Measurements from ENCODE around the gene PMFBP1.
"Not testable (repeated sequence)": the region's sequence is repeated elsewhere in the genome, so short reads cannot be mapped to it uniquely, and the experiment has no call there.

Gene PMFBP1

DNA sequence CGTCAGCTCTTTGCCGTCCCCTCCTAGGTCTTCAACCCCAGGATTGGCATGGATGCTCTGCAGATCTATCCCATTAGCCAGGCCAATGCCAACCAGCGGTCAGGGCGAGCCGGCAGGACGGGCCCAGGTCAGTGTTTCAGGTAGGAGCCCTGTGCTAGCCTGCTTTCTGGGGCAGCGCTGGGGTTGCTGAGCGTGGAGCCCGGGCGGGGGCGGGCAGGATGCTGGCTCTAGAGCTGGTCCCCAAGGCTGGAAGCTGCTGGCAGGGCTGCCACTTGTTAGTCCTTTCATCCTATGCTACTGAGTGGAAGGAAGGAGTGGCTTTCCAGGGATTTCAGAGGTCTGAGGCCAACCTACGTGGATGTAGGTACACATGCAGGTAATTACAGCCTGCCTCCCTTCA is 66.0 kb downstream of the PMFBP1 start:
- DNase-seq (ENCODE audit: low spot score) = no peak

DNA sequence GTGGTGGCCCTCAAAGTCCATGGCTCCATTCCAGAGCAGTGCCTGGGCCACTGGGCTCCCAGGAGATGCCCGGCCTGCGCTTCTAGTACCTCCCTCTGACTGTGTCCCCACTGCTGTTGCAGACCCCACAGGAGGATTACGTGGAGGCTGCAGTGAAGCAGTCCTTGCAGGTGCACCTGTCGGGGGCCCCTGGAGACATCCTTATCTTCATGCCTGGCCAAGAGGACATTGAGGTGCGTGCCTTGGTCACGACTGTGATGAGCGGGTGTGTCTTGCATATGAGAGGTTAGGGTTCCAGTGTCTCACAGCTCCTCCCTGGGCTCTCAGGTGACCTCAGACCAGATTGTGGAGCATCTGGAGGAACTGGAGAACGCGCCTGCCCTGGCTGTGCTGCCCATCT is 67.0 kb downstream of the PMFBP1 start:
- no peak for DNase-seq (ENCODE audit: low spot score)

DNA sequence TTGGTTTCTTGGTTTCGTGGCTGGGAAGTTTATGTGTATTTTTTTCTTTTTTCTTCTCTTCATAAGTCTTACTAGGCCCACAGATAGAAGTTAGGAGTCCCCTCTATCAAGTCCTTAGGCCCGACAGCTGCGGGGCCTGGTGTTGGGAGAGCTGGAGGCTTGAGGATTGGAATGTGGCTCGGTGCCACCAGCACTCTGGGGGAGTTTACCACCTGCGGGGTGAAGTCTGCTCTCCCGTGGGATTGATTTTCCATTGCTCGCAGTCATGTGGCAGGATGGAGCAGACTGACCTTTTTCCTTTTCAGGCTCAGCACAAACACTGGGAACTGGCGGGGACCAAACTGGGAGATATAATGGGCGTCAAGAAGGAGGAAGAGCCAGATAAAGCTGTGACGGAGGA is 70.8 kb downstream of the PMFBP1 start:
- no peak for DNase-seq (ENCODE audit: low spot score)

DNA sequence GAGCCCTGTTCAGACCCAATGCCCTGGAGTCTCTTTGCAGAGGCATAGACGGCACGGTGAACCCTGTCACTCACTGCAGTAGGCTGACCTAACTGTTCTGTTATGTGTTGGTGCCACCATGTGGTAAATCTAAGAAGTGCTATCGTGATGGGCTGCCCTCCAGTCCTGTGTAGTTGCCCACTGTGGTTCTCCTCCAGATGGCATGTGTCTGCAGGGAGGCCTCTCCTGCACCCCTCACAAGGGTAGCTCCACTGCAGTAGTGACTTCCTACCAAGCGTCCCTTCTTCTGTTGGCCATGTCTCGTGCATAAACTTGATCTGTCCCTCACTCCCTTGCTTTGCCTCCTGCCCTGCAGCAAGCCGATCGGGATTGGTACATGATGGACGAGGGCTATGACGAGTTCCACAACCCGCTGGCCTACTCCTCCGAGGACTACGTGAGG is 72.6 kb downstream of the PMFBP1 start:
- DNase-seq (ENCODE audit: low spot score) = peak; percentile 79

DNA sequence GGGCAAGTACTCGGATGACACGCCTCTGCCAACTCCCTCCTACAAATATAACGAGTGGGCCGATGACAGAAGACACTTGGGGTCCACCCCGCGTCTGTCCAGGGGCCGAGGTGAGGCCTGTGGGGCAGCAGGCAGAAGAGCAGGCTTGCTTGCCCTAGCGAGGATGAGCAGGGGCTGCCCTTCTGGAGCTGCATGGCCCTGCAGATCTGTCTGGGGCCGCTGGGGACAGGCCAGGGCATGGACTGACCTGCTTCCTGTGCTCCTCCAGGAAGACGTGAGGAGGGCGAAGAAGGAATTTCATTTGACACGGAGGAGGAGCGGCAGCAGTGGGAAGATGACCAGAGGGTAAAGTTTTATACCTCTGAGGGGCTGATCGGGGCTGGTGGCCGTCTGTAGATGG is 73.0 kb downstream of the PMFBP1 start:
- DNase-seq (ENCODE audit: low spot score) = no peak

DNA sequence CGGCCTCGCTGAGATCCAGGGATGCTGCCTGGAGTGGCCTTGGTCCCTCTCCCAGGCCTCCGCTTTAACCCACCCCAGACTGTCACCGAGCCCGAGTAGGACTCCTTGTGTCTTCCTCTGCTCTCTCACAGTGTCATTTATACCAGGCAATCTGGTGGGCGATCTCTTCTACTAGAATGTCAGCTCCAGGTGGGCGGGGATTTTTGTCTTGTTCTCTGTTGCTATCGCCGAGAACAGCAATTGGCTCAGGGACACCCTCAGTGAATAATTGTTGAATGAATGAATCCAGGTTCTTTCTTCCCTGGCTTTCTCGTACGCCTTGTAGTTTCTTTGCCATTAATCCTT is 77.7 kb downstream of the PMFBP1 start:
- peak; percentile 36 for DNase-seq (ENCODE audit: low spot score)

DNA sequence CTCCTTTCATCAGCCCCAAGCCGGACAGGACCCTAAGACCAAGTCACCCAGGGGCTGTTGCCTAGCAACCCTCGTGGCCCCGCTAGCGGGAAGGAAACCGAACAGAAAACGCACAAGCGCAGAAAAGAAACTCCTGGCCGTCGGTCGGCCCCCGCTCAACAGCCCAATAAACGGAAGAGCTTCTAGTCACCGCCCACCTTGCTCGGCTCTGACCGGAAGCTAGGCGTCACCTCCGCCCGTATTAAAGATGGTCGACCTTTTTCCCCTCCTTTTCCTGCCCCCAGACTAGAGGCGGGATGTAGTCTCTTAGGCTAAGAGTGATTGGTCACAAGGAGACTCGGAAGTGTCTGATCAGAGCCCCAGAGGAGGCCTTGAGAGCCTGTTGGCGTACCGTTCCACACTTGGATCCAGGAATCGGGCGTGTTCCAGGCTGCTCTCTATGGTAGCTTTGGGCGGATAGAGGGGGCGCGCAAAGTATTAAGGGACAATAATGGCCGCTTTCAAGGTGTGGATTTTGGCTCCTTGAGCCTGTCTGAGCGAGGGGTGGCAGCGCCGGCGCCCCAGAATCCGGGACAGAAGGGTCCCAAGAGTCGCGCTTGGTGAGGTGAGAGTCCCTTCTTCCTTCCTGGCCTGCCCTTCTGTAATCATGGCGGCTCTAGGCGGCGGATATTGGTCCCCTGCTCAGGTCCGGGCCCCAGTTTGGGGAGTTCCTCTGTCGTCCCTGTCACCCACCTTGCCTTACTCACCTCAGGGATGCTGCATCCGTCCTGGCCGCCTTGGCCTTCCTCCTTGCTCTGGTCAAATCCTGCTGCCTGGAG is 78.3 kb downstream of the PMFBP1 start, which contains the start of the genes DHX38 and TXNL4B:
TSS of gene DHX38 (plus strand) at position 400 of the 818 bp plus-strand sequence. CDS start 2,311 bp downstream, outside the sequence.
TSS of gene TXNL4B (minus strand) at position 173 of the 818 bp plus-strand sequence. CDS start 2,871 bp downstream, outside the sequence.
- DNase-seq (ENCODE audit: low spot score) = peak; percentile 99

DNA sequence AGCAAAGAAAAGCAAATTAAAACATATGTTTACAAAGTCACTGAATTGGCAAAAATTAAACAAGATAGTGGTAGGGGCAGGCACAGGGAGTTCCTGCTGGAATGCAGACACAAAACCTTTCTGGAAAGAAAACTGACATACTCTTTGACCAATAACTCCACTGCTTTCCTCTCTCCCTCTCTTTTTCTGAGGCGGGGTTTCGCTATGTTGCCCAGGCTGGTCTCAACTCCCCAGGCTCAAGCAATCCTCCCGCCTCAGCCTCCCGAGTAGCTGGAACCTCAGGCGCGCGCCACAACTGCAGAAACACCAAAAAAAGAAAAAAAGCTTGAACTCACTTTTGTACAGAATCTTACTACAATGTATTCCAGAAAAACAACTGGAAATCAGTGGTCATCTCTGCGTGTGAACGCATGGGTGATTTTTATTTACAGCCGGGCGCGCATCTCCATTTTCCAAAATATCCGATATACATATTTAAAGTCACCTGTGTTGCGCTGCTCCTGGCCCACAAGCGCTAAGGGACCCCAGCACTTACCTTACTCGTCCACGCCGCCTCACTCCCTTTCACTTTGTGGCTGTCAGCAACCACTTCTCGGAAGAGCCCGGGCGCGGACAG is 79.0 kb downstream of the PMFBP1 start:
- DNase-seq (ENCODE audit: low spot score) = peak; percentile 70

DNA sequence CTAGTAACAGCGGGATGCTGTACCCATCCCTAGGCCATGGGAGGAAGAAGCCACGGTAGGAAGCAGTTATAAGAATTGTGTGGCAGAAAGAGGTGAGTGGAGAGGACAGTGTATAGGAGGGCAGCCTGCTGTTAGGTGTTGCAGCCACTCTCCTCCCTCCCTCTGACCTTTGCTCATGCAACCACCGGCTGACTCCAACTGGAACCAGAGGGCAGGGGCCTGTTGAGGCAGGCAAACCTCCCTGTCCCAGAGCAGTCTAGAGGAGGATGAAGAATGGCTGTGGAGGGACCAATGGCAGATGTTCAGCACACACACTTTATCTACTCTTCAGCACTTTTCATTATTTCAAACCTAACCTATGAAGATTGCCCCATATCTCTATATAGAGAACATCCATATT is 80.7 kb downstream of the PMFBP1 start:
- DNase-seq (ENCODE audit: low spot score) = no peak

DNA sequence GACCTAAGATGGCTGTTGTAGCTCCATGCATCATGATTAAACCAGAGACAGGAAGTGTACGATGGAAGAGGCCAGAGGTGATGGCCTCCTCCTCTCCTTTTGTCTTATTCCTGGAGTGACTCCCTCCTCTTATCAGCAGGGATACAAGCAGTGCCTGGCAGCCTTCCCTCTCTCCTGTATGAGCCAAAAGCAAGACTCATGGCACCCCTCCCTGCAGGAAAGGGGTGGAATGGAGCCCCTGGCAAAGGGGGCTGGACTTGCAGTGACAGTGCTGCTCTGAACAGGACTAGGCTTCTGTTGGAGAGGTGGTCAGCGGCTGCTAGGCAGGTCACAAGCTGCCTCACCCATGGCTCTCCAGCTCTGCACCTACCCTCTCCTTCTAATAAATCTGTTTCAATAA is 87.0 kb downstream of the PMFBP1 start:
- DNase-seq (ENCODE audit: low spot score) = no peak

DNA sequence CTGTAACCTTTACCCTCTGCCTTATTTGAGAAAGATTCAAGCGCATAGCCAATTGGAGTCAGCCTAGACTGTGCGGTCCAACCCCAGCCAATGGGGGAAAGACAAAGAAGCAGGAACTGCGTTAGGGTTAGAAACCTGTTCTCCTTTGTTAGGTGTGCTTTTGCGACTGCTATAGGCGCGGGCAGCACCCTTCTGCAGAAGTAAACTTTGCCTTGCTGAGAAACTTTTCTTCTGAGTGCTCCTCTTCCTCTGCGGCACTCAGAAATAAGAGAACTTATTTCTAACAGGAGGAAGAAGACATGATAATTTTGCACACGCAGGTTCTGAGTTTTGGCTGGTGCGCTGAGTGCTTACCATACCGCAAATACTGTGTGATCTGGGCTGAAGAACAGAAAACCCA is 87.5 kb downstream of the PMFBP1 start:
- DNase-seq (ENCODE audit: low spot score) = no peak

DNA sequence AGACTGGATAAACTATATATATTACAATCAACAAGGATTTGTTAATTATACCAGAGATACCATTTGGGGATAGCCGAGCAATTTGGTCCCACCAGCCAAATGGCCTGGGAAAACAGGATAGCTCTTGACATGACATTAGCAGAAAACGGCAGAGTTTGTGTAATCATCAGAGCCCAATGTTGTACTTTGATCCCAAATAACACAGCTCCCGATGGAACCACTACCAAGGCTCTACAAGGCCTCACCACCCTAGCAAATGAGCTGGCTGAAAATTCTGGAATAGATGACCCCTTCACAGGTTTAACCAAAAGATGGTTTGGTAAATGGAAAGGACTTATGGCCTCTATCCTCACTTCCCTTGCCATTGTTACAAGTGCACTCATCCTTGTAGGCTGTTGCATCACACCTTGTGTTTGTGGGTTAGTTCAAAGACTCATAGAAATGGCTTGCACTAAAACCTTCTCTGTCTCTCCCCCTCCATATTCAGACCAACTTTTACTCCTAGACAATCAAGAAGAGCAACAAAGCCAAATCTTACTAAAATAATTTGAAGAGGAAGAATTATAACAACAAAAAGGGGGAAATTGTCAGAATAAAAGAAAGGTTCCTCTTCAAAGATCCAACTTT is 88.1 kb downstream of the PMFBP1 start:
- no peak for DNase-seq (ENCODE audit: low spot score)

DNA sequence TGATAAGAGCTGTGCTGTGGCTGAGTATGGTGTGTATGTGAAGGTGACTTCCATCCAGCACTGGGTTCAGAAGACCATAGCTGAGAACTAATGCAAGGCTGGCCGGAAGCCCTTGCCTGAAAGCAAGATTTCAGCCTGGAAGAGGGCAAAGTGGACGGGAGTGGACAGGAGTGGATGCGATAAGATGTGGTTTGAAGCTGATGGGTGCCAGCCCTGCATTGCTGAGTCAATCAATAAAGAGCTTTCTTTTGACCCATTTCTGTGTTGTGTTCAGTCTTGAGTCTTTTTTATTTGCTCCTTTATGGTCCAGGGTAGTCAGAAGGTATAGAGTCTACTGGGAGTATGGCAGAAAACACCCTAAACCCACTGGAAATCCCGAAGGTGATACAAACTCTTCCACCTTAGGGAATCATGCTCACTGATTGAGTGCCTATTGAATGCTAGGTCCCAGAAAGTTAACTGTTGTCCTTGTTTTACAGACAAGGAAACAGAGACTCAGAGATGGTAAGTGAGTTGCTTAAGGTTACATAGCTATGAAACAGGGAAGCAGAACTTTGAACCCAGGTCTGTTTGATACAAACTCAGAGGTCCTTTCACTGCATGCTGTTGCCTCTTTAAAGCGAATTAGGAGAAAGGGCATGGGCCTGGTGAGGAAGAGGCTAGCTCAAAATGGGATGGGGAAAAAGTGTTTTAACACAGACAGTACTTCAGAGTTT is 94.8 kb downstream of the PMFBP1 start:
- DNase-seq (ENCODE audit: low spot score) = not testable (repeated sequence)

DNA sequence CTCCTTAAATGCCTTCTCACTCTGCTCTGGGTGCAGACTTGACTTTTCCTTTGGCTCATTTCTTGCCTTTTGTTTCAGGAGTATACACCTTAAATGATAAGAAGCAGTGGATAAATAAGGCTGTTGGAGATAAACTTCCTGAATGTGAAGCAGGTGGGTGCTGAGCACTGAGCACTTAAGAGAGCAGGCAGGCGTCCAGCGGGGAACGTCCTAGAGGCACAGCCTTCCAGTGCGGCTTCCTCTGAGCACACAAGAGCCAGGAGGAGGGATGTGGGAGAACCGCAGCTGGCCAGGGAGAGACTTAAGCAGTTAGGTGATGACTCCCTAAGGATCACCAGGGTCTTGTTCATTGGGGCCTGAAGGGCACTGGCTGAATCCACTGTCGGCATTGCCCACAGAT is 96.9 kb downstream of the PMFBP1 start:
- not testable (repeated sequence) for DNase-seq (ENCODE audit: low spot score)

DNA sequence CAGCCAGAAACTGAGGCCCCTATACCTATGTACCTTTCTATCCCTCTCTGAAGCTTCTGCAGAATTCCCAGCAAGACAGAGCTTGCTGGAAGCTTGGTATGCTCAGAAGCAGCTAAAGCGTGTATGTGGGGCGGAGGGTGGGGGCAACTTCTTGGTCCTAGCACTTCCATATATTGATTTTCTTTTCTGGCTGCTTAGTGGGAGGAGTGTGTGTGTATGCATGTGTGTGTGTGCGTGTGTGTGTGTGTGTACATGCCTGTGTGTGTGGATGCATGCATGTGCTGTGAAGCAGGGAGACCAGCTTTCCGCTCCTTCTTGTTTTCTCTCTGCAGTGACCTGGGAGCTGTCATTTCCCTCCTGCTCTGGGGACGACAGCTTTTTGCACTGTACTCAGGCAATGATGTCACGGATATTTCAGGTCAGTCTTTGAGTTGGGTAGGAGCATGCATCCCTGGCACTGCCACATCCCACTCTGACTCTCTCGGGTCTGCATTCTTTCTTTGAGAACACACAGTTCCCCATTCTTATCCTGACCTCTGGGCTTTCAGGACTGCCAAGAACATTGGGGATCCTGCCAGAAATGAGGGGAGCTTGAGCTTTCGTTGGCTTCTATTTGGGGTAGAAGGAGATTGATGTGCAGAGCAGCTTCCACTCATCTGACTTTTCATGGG is 98.3 kb downstream of the PMFBP1 start:
- no peak for DNase-seq (ENCODE audit: low spot score)

DNA sequence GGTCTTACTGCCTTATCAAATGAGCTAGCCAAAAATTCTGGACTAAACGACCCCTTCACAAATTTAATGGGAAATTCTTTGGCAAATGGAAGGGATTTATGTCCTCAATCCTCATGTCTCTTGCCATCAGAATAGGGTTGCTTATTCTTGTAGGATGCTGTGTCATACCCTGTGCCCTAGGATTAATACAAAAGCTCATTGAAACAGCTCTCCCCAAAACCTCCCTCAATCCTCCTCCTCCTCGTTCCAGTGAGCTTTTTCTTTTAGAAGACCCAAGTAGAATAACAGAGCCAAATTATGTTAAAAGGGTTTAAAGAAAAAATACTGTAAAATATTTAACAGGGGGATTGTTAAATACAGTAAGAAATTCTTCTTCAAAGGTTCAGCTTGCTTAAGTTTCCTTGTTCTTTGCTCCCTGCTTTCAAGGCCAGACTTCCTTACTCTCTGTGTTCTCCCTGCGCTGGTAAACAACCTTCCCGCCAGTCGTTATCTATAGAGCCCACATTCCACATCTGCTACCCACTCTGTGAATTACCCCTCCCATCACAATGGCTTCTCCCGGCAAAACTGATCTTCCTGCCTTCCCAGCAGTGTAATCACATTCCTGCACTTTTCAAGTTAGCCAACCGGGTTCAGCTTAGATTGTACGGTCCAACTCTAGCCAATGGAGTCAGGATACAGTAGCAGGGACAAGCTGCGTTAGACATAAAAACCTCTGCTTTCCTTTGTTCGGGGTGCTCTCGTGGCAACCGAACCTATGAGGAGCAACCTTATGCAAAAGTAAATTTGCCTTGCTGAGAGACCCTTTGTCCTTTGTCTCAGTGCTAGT is 99.2 kb downstream of the PMFBP1 start:
- no peak for DNase-seq (ENCODE audit: low spot score)

All from hepatic stellate cell (primary cell).